SK-N-SH (cell line): ENCODE measurements around the gene GABRE. TPM values are rescaled to one million over a fixed set of nuclear protein-coding genes. Genes with fewer than 3 reads are reported as not detected.

Experiments
- polyA plus RNA-seq, 3 experiments: library from polyadenylated mRNA; depleted of rRNA; stranded (reverse); fragments of >200 nt; gene quantifications; 2 replicates each; pipeline ENCODE4 v1.2.3, GENCODE V29; 2012

The GABRE gene
- polyA plus RNA-seq, 1 of the 3 experiments (the other 2 are of a cell fraction): 8.1 TPM

Other genes with a start within 250 kb of the GABRE start
- not detected in 2 replicates for gene CNGA2, start 239.9 kb downstream of the GABRE start, polyA plus RNA-seq (2012; rRNA removed)
- gene MAGEA4, start 61.8 kb downstream of the GABRE start, polyA plus RNA-seq (2012; rRNA removed): 0.10 and 0.19 TPM in 2 replicates
- gene MAGEA10, start 163.9 kb upstream of the GABRE start, polyA plus RNA-seq (2012; rRNA removed): 49.8 and 74.0 TPM in 2 replicates